ENCODE data around the gene KCNT1. TPM values are rescaled to one million over a fixed set of nuclear protein-coding genes. Genes with fewer than 3 reads are reported as not detected.

Gene KCNT1
- polyA plus RNA-seq, 1 experiment, result not detected

GRCh38 chr9:135819905-135820304 is 117.9 kb downstream of the KCNT1 start:
- no peak overlapping the region for H3K4me3 ChIP-seq (ENCODE audit: low read depth, low read length)
- TF ChIP-seq CTCF (IDR thresholded peaks at IDR 0.05; ENCODE audit: insufficient read depth, low read depth, low read length), result no peak
- CTCF ChIA-PET, result no interaction called here
- H3K27me3 ChIP-seq (ENCODE audit: control insufficient read depth, insufficient read depth, low read length), result no peaks in the 10 kb centered on the region
- POLR2A ChIA-PET, result interaction anchor here (0.6 kb wide), 1 partner anchor 140 kb away, joined by 3 read pairs; no protein-coding TSS in a partner anchor
- DNase-seq (ENCODE audit: low read depth), result no peak
- H3K36me3 ChIP-seq (ENCODE audit: control insufficient read depth, insufficient read depth, low read length), result peaks cover 40% of the 10 kb centered on the region

GRCh38 chr9:135820661-135821060 is 118.7 kb downstream of the KCNT1 start:
- ChIA-PET CTCF (interaction anchor here (0.6 kb wide), 1 partner anchor 672 kb away, joined by 5 read pairs; no protein-coding TSS in a partner anchor), POLR2A (no interaction called here)

GRCh38 chr9:135821116-135821515 is 119.1 kb downstream of the KCNT1 start:
- POLR2A ChIA-PET, result no interaction called here
- Histone ChIP-seq H3K27me3 (ENCODE audit: control insufficient read depth, insufficient read depth, low read length) (no peaks in the 10 kb centered on the region), H3K36me3 (ENCODE audit: control insufficient read depth, insufficient read depth, low read length) (peaks cover 40% of the 10 kb centered on the region), H3K4me3 (ENCODE audit: low read depth, low read length) (no peak overlapping the region)
- TF ChIP-seq CTCF (IDR thresholded peaks at IDR 0.05; ENCODE audit: insufficient read depth, low read depth, low read length), result no peak
- no peak for DNase-seq (ENCODE audit: low read depth)
- CTCF ChIA-PET, result interaction anchor here (1.0 kb wide), 1 partner anchor 45 kb away, joined by 3 read pairs; no protein-coding TSS in a partner anchor

More at GRCh38 chr9:135820661-135821060, 118.7 kb downstream of the KCNT1 start:
- peaks cover 40% of the 10 kb centered on the region for H3K36me3 ChIP-seq (ENCODE audit: control insufficient read depth, insufficient read depth, low read length)
- no peak for DNase-seq (ENCODE audit: low read depth)
- no peaks in the 10 kb centered on the region for H3K27me3 ChIP-seq (ENCODE audit: control insufficient read depth, insufficient read depth, low read length)
- no peak overlapping the region for H3K4me3 ChIP-seq (ENCODE audit: low read depth, low read length)
- no peak for TF ChIP-seq CTCF (IDR thresholded peaks at IDR 0.05; ENCODE audit: insufficient read depth, low read depth, low read length)

- no peak for TF ChIP-seq CTCF (IDR thresholded peaks at IDR 0.05; ENCODE audit: insufficient read depth, low read depth, low read length)
- Histone ChIP-seq H3K36me3 (ENCODE audit: control insufficient read depth, insufficient read depth, low read length) (peaks cover 34% of the 10 kb centered on the region), H3K27me3 (ENCODE audit: control insufficient read depth, insufficient read depth, low read length) (no peaks in the 10 kb centered on the region), H3K4me3 (ENCODE audit: low read depth, low read length) (no peak overlapping the region)
- CTCF ChIA-PET, result interaction anchor here (1.0 kb wide), 1 partner anchor 44 kb away, joined by 3 read pairs; no protein-coding TSS in a partner anchor
- POLR2A ChIA-PET, result no interaction called here
- no peak for DNase-seq (ENCODE audit: low read depth)
These were observed 119.9 kb downstream of the KCNT1 start for GRCh38 chr9:135821733-135822373.

DNA sequence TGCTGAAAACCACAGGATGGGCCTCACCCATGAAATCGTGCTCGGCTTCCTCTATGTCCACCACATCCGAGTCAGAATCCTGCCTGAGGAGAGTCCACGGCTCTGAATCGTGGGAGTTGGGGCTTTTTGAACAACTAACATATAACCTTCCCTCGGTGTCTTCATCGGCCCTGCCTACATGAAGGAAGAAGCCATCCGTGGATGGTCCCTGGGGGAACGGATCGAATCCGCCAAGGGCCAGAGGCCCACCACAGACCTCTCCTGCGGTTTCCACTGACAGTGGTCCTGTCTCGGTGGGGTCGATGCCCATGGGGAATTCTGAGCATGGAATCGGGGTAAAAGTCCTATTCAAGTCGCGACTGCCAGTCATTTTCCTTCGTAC is 120.4 kb downstream of the KCNT1 start:
- POLR2A ChIA-PET, result no interaction called here
- CTCF ChIA-PET, result interaction anchor here (0.9 kb wide), 1 partner anchor 24 kb away, joined by 4 read pairs; no protein-coding TSS in a partner anchor
- Histone ChIP-seq H3K36me3 (ENCODE audit: control insufficient read depth, insufficient read depth, low read length) (peaks cover 33% of the 10 kb centered on the region), H3K27me3 (ENCODE audit: control insufficient read depth, insufficient read depth, low read length) (no peaks in the 10 kb centered on the region), H3K4me3 (ENCODE audit: low read depth, low read length) (no peak overlapping the region)
- TF ChIP-seq CTCF (IDR thresholded peaks at IDR 0.05; ENCODE audit: insufficient read depth, low read depth, low read length), result no peak
- DNase-seq (ENCODE audit: low read depth), result no peak

All from BJ (cell line).